HCT116 (cell line): ENCODE measurements around the gene SYNGR3. TPM values are rescaled to one million over a fixed set of nuclear protein-coding genes. Genes with fewer than 3 reads are reported as not detected.
A peak's percentile ranks its signal among the peaks of the same experiment; 100 is the strongest.

Source experiments
- ATAC-seq: fragments of 200-7000 bp; cut with Tn5 transposase; 2 replicates; pipeline ENCODE4 v1.9.1; 2020; ENCODE audit warnings: mild to moderate bottlenecking, moderate library complexity
- BruUV-seq: library from RNA; stranded (reverse); fragments of 400-500 nt; replicated peaks from 2 replicates; lab custom pipeline; 2021; lab: Mats Ljungman, UMichigan
- CTCF ChIA-PET: fragments of 300-600 bp; sonication (Branson Sonifier 250); formaldehyde crosslinking; loops from one replicate; lab custom pipeline; 2021; ENCODE audit warnings: antibody characterized with exemption; lab: Charles Lee
- POLR2A ChIA-PET: fragments of 300-600, 350-600 bp; sonication (Branson Sonifier 250); formaldehyde crosslinking; loops from one replicate; lab custom pipeline; 2021; ENCODE audit warnings: antibody characterized with exemption; lab: Charles Lee
- RAD21 ChIA-PET, 2 experiments: fragments of 300-600 bp; sonication (Branson Sonifier 250); formaldehyde crosslinking; loops; one replicate each; lab custom pipeline; 2023; ENCODE audit warnings: low total read pairs in 2 of 2; ENCODE audit not compliant: uncharacterized antibody in 2 of 2, unreplicated experiment in 2 of 2, low non-redundant PET in 1 of 2; lab: Charles Lee
- DNase-seq: peaks from one replicate; pipeline ENCODE4 v3.0.0-alpha.2; 2010; ENCODE audit warnings: low read depth, low spot score
- H2AFZ ChIP-seq: fragments of 200-600 bp; shearing (Covaris generic), sonication (generic); 2 replicates; pipeline ENCODE4 v1.6.1; 2017; ENCODE audit warnings: low read depth, mixed run types, mixed read lengths, antibody characterized with exemption, low read length; ENCODE audit not compliant: poor library complexity, severe bottlenecking
- H3K27ac ChIP-seq: 2 replicates; pipeline ENCODE4 v1.5.1; 2012; ENCODE audit warnings: low read depth, low read length
- H3K27me3 ChIP-seq: fragments of 200-600 bp; sonication (generic); 2 replicates; pipeline ENCODE4 v1.6.1; 2016; ENCODE audit warnings: mixed run types, low read length, mixed read lengths; ENCODE audit not compliant: insufficient read depth
- H3K36me3 ChIP-seq, 2 experiments: fragments of 200-500 bp in 1 of 2; fragments of 200-600 bp in 1 of 2; sonication (Bioruptor generic) in 1 of 2; sonication (generic) in 1 of 2; 2 replicates each; pipeline versions ENCODE4 v1.5.1 to v1.6.1; 2014 to 2016; ENCODE audit warnings: low read length in 2 of 2, inconsistent platforms in 1 of 2, mixed read lengths in 1 of 2, mixed run types in 1 of 2; ENCODE audit not compliant: insufficient read depth in 2 of 2, control insufficient read depth in 1 of 2
- H3K4me1 ChIP-seq, 2 experiments: fragments of 200-600 bp in 1 of 2; sonication (generic) in 1 of 2; 2 replicates each; pipeline versions ENCODE4 v1.5.1 to v1.6.1; 2012 to 2017; ENCODE audit warnings: low read length in 2 of 2, inconsistent platforms in 1 of 2, mild to moderate bottlenecking in 1 of 2, mixed read lengths in 1 of 2, mixed run types in 1 of 2, moderate library complexity in 1 of 2; ENCODE audit not compliant: insufficient read depth in 2 of 2, control insufficient read depth in 1 of 2
- H3K4me2 ChIP-seq: fragments of 200-600 bp; sonication (generic); 2 replicates; pipeline ENCODE4 v1.6.1; 2017; ENCODE audit warnings: mixed run types, low read length, mixed read lengths
- H3K4me3 ChIP-seq, 2 experiments: fragments of 200-600 bp in 1 of 2; sonication (generic) in 1 of 2; replicated peaks in 1 of 2; 2 replicates each; pipeline ENCODE4 v1.5.1; 2011 to 2016; ENCODE audit warnings: low read length in 2 of 2, control low read depth in 1 of 2, low read depth in 1 of 2, mild to moderate bottlenecking in 1 of 2, mixed read lengths in 1 of 2, mixed run types in 1 of 2
- H3K79me2 ChIP-seq: fragments of 200-600 bp; sonication (generic); 2 replicates; pipeline ENCODE4 v1.6.1; 2017; ENCODE audit warnings: mild to moderate bottlenecking, mixed run types, low read length, moderate library complexity, mixed read lengths; ENCODE audit not compliant: insufficient read depth
- H3K9ac ChIP-seq: fragments of 200-600 bp; sonication (generic); 2 replicates; pipeline ENCODE4 v1.6.1; 2016; ENCODE audit warnings: low read length, mixed read lengths
- H3K9me2 ChIP-seq: fragments of 200-600 bp; sonication (generic), shearing (Covaris generic); 2 replicates; pipeline ENCODE4 v1.6.1; 2017; ENCODE audit warnings: mixed run types, mild to moderate bottlenecking, moderate library complexity; ENCODE audit not compliant: insufficient read depth
- H3K9me3 ChIP-seq, 2 experiments: fragments of 200-500 bp in 1 of 2; fragments of 200-600 bp in 1 of 2; sonication (Bioruptor generic) in 1 of 2; sonication (generic) in 1 of 2; 2 replicates each; pipeline ENCODE4 v1.6.1; 2014 to 2017; ENCODE audit warnings: low read length in 2 of 2, mixed read lengths in 2 of 2, inconsistent platforms in 1 of 2, low read depth in 1 of 2, mild to moderate bottlenecking in 1 of 2, mixed run types in 1 of 2, moderate library complexity in 1 of 2; ENCODE audit not compliant: control insufficient read depth in 1 of 2, insufficient read depth in 1 of 2
- H4K20me1 ChIP-seq: fragments of 200-600 bp; sonication (generic), shearing (Covaris generic); 2 replicates; pipeline ENCODE4 v1.6.1; 2017; ENCODE audit warnings: mixed run types, mild to moderate bottlenecking, moderate library complexity; ENCODE audit not compliant: insufficient read depth
- ATF3 ChIP-seq: IDR thresholded peaks from 2 replicates; pipeline ENCODE4 v1.6.1; 2012
- CBX3 ChIP-seq: IDR thresholded peaks from 2 replicates; pipeline ENCODE4 v1.6.1; 2012; ENCODE audit warnings: low read depth
- CEBPB ChIP-seq: IDR thresholded peaks from 2 replicates; pipeline ENCODE4 v1.6.1; 2012; ENCODE audit warnings: low read depth
- EGR1 ChIP-seq: IDR thresholded peaks from 2 replicates; pipeline ENCODE4 v1.6.1; 2012; ENCODE audit warnings: low read depth
- ELF1 ChIP-seq: IDR thresholded peaks from 2 replicates; pipeline ENCODE4 v1.6.1; 2012; ENCODE audit warnings: low read depth, borderline replicate concordance
- EZH2 ChIP-seq: fragments of 200-600 bp; sonication (generic); IDR thresholded peaks from 2 replicates; pipeline ENCODE4 v1.6.1; 2017; ENCODE audit warnings: antibody characterized with exemption, mixed run types
- EZH2phosphoT487 ChIP-seq: fragments of 200-600 bp; IDR thresholded peaks from 2 replicates; pipeline ENCODE4 v1.6.1; 2018; ENCODE audit warnings: antibody characterized with exemption, borderline replicate concordance
- JUND ChIP-seq: IDR thresholded peaks from 2 replicates; pipeline ENCODE4 v1.6.1; 2012
- MAX ChIP-seq: IDR thresholded peaks from 2 replicates; pipeline ENCODE4 v1.6.1; 2012
- POLR2A ChIP-seq: IDR thresholded peaks from 2 replicates; pipeline ENCODE4 v1.7.0; 2011; ENCODE audit warnings: borderline replicate concordance; ENCODE audit not compliant: insufficient read depth, insufficient read length; ENCODE audit errors: extremely low read depth
- POLR2AphosphoS5 ChIP-seq: IDR thresholded peaks from 2 replicates; pipeline ENCODE4 v1.6.1; 2011; ENCODE audit warnings: mild to moderate bottlenecking, low read depth, low read length, moderate library complexity
- RAD21 ChIP-seq: IDR thresholded peaks from 2 replicates; pipeline ENCODE4 v1.6.1; 2012; ENCODE audit warnings: low read depth, mild to moderate bottlenecking
- REST ChIP-seq: IDR thresholded peaks from 2 replicates; pipeline ENCODE4 v1.6.1; 2012; ENCODE audit warnings: low read depth
- SP1 ChIP-seq: IDR thresholded peaks from 2 replicates; pipeline ENCODE4 v1.6.1; 2012; ENCODE audit warnings: low read depth
- SRF ChIP-seq: IDR thresholded peaks from 2 replicates; pipeline ENCODE4 v1.6.1; 2012; ENCODE audit warnings: low read depth
- YY1 ChIP-seq: IDR thresholded peaks from 2 replicates; pipeline ENCODE4 v1.6.1; 2011; ENCODE audit warnings: low read length, low read depth, moderate library complexity, mild to moderate bottlenecking; ENCODE audit not compliant: insufficient replicate concordance; ENCODE audit errors: extremely low read depth
- ZNF274 ChIP-seq: fragments of 200-500 bp; sonication (Bioruptor generic); IDR thresholded peaks from 2 replicates; pipeline ENCODE4 v1.6.1; 2014; ENCODE audit warnings: mild to moderate bottlenecking, low read depth, low read length, inconsistent platforms
- intact Hi-C: fragments of 100-400 bp; cut with micrococcal nuclease; formaldehyde crosslinking; loops from 2 replicates; pipeline ENCODE4 v1.10.0; 2022
- total RNA-seq: library from RNA; stranded (reverse); gene quantifications from one replicate; pipeline ENCODE4 v1.2.1, GENCODE V29; 2021; ENCODE audit not compliant: unreplicated experiment

SYNGR3 gene
- total RNA-seq, 1 experiment from 2014 or later = 11.5 TPM

GRCh38 chr16:1987198-1987597 is 2.6 kb upstream of the SYNGR3 start:
- H3K79me2 ChIP-seq = peaks cover 20% of the 10 kb centered on the region
- no peaks in the 10 kb centered on the region for H4K20me1 ChIP-seq
- ATAC-seq (no peak), DNase-seq (no peak)
- ChIA-PET CTCF (no interaction called here), RAD21 (no interaction called here)
- H3K4me1 ChIP-seq = peaks cover 28 to 51% of the 10 kb centered on the region in 2 experiments
- no peaks in the 10 kb centered on the region for H3K9me2 ChIP-seq
- intact Hi-C loops = no loop called here
- no peak overlapping the region for H3K4me2 ChIP-seq
- no peaks in the 10 kb centered on the region for H3K9me3 ChIP-seq
- no peaks in the 10 kb centered on the region for H3K27me3 ChIP-seq
- TF ChIP-seq SRF = no peak
- TF ChIP-seq CEBPB = no peak
- TF ChIP-seq YY1 = no peak
- TF ChIP-seq ELF1 = no peak
- TF ChIP-seq ATF3 = no peak
- no peak for TF ChIP-seq RAD21
- TF ChIP-seq ZNF274 = no peak
- TF ChIP-seq, all 23 proteins: peak for 0
- POLR2A ChIA-PET = interaction anchor here (1.3 kb wide), 1 partner anchor 22 kb away, joined by 3 read pairs; the partner anchor contains the start of gene RPS2
- Histone ChIP-seq H3K27ac (no peak overlapping the region), H2AFZ (no peak overlapping the region), H3K36me3 (peaks cover 6 to 14% of the 10 kb centered on the region in 2 experiments; a peak in 2 of 4 replicates), H3K9ac (no peak overlapping the region), H3K4me3 (no peak overlapping the region)
- BruUV-seq = no TSS peak

- Histone ChIP-seq H3K27me3 (no peaks in the 10 kb centered on the region), H3K27ac (peak overlapping the region; percentile 65; the same call in 1 of the 2 replicates), H2AFZ (no peak overlapping the region), H3K79me2 (peaks cover 12% of the 10 kb centered on the region), H4K20me1 (no peaks in the 10 kb centered on the region), H3K4me3 (peak overlapping the region; percentile 53 to 60), H3K4me1 (peaks cover 18 to 43% of the 10 kb centered on the region in 2 experiments), H3K9ac (peak overlapping the region; percentile 57; the same call in 1 of the 2 replicates), H3K9me2 (no peaks in the 10 kb centered on the region), H3K9me3 (no peaks in the 10 kb centered on the region), H3K36me3 (peaks cover 6 to 14% of the 10 kb centered on the region in 2 experiments; a peak in 2 of 4 replicates), H3K4me2 (peak overlapping the region; percentile 67)
- TF ChIP-seq REST = no peak
- no peak for TF ChIP-seq EZH2
- TF ChIP-seq ELF1 = no peak
- TF ChIP-seq MAX = no peak
- TF ChIP-seq SP1 = no peak
- TF ChIP-seq POLR2AphosphoS5 = no peak
- no peak for TF ChIP-seq POLR2A
- TF ChIP-seq SRF = no peak
- no peak for TF ChIP-seq CBX3
- TF ChIP-seq EGR1 = no peak
- TF ChIP-seq EZH2phosphoT487 = no peak
- no peak for TF ChIP-seq CEBPB
- no peak for TF ChIP-seq JUND
- ChIA-PET POLR2A (no interaction called here), CTCF (interaction anchor here (0.6 kb wide), 1 partner anchor 25 kb away, joined by 3 read pairs; no protein-coding TSS in a partner anchor), RAD21 (no interaction called here)
- ATAC-seq (no peak), DNase-seq (no peak)
- BruUV-seq = no TSS peak
- intact Hi-C loops = no loop called here
These were observed 256 bp downstream of the SYNGR3 start for GRCh38 chr16:1990101-1990350.
